NCI-H2107 treated with DMSO at 0.1 percent for 48 hours (cell line): Measurements from ENCODE around the gene ATP10A.
"Not testable (repeated sequence)": the region's sequence is repeated elsewhere in the genome, so short reads cannot be mapped to it uniquely, and the experiment has no call there.

Experiments used
- DNase-seq: peaks from one replicate; lab custom pipeline; 2025; ENCODE audit not compliant: unreplicated experiment; lab: John Stamatoyannopoulos, UW

The ATP10A gene

DNA sequence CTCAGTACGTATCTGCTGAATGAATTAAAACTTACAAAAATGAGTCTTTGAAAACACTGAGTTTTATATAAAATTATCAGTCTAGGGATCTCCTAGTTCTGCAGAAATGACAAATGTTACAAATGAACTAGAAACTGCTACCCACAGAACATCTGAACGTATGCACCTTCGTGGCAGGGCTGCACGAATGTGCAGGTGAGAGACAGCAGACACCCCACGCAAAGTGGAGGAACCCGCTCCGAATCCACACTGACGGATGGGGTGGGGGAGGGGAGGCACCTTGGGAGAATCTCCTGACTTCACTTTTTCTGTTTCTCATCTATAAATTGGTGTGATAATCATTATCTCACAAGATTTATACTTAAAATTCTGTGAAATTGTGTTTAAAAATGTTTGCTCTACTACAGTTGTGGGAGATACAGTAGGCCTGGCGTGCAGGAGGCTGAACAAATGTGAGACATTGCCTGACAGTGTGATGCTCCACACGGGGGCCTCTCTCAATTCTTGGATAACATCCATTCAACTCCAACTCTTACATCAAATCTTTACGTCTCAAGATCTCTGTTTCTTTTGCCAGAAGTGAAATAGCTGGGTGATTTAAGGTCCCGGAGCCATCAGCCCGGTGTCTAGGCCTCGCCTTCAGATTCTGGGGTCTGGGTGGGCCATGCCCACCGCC, 86.9 kb downstream of the ATP10A start:
- no peak for DNase-seq

DNA sequence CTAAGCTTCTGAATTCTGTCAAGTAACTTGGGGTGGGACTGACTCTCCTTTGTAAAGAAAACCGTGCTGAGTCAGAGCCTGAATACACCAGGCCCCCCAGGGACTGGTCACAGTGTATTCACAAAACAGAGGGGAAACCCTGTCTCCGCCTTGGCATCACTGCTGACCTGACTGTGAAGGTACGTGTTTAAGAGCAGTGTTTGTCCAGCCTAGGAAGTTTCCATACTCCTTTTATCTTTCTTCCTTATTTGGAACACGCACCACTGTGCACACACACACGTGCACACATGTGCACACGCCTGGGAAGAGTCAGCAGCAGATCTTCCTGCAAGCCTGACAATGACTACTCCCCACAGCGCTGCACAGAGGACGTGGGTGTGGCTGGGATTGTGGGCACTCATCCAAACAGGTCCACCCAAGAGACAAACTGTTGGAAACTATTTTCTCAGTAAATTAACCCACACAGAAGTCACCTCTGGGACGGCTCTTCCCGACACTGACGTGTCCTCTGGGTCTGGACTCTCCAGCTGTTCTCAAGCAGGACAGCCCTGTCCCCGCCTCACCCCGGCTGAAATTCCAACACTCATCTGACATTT, 87.7 kb downstream of the ATP10A start:
- no peak for DNase-seq

DNA sequence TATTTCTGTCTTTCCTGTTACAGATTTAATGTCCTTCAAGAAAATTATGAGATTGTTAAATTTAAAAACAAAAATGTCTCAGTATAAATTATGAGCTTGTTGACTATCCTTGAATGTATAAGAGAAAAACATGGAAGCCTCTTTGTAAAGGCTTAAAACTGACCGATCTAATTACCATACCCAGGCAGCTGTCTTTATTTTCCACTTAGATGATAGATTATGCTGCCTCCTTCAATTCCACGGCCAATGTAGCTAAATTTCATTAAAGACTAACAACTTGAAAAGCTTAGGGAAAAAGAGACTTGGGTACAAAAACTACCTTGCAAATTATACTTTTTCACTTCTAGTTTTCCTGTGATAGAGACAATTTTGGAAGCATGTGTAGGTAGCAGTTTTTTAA, 88.3 kb downstream of the ATP10A start:
- no peak for DNase-seq

DNA sequence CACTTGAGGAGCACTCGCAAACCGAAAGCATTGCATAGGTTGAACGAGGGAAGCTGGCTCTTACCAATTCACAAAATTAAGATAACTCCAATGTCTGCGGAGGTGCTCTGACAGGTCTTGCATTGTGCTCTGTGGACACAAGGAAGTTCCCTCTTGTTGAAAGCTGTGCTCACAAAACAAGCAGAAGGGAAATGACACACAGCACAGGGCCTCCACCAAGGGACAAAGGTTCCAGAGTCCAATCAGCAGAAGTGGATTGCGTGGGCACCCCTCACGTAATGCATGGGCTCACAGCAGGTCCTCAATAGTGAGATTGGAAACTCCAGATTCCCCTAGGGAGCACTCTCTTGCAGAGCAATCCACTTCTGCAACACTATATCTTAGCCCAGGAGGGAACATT, 89.9 kb downstream of the ATP10A start:
- DNase-seq, result no peak

DNA sequence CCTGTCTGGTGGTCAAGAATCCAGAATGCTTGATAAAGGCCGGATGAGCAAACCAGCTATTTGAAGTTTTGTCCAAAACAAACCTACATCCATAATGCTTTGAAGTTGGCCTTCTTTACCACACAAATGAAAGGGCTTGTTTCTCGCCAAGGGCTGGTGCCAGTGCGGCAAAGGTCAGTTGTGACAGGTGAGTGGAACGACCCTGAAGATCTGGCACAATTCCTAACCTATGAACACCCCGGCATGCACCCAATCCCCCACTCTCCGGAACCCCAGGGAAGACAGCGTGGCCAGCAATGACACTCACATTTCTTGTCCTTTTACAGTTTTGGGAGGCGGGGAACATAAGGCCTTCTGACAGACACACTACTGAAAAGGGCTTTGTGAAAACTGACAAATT, 90.6 kb downstream of the ATP10A start:
- no peak for DNase-seq

DNA sequence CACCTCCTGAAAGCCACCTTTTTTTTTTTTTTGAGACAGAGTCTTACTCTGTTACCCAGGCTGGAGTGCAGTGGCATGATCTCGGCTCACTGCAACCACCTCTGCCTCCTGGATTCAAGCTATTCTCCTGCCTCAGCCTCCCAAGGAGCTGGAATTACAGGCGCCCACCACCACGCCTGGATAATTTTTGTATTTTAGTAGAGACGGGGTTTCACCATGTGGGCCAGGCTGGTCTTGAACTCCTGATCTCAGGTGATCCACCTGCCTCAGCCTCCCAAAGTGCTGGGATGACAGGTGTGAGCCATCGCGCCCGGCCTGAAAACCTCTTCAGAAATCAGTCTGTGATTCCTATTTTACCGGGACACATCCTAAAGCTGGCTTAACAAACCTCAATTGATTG, 91.4 kb downstream of the ATP10A start:
- not testable (repeated sequence) for DNase-seq

DNA sequence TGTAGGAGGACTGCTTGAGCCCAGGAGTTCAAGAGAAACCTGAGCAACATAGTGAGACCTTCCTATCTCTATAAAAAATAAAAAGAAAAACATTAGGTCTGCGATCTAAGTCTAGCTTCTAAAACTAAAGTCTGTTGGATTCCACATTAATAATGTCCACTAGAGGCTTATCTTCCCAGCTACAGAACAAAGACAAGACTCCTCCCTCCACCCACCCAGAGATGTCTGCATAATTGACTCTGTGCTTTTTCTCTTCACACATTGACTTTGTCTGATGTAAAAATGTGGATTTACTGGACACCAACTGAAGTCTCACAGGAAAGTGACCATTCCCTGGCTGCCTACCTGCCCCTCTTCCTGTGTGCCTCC, 91.8 kb downstream of the ATP10A start:
- DNase-seq, result no peak

DNA sequence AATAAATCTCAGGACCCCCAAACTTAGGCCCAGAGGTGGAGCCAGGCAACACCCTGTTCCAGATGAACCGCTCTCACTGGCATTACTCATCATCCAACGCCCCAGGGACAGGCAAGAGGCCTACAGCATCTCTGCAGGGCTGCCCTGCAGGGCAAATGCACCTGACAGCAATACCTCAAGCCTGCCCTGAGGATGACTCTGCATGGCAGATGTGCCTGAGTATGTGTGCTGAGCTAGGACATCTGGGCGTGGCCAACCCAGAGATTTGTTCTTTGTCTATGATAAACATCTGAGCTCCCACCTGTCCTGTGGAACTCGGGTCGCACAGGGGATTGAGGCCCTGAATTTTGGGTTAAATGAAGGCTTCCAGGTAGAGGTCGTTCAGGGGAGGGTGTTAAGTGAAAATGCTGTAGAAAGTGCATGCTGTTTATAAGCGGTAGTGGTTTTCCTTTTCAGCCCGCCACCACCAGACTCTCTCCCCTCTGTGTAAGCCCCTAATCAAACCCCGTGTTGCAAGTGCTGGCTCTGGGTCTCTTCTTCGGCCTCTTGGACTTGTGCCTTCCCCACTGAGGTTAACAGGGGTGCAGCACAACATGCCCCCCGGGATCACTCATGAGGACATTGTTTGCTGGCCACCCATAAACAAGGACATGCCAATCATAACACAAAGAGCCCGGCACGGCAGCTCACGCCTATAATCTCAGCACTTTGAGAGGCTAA, 92.3 kb downstream of the ATP10A start:
- DNase-seq, result no peak

DNA sequence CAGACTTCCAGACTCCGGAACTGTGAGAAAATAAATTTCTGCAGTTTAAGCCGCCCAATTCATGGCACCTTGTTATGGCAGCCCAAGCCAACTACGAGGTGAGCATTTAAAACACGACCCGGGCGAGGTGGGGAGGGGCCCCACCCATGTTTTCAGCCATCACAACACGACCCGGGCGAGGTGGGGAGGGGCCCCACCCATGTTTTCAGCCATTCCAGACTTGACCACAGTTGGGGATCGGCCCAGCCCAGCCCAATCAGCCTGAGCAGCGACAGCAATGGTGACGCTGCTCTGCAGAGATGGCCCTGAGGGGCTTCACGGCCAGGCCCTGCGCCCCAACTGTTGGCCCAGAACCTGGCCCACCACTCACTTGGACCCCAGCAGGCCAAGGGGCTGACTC, 93.1 kb downstream of the ATP10A start:
- no peak for DNase-seq

DNA sequence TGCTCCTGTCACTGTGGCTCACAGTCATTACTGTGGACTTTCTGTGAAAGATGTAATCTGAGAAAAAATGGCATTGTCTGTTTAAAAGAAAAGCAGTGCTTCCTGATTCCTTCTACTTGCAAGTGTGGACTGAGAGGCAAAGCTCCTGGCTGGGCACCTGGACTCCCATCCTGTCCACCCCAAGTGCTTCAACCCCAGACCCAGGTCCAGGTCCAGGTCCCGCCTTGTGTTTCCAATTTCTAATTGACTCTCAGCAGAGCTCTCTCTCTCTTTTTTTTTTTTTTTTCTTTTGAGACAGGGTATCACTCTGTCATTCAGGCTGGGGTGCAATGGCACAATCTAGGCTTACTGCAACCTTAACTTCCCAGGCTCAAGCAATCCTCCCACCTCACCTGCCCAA, 94.9 kb downstream of the ATP10A start:
- DNase-seq, result no peak

DNA sequence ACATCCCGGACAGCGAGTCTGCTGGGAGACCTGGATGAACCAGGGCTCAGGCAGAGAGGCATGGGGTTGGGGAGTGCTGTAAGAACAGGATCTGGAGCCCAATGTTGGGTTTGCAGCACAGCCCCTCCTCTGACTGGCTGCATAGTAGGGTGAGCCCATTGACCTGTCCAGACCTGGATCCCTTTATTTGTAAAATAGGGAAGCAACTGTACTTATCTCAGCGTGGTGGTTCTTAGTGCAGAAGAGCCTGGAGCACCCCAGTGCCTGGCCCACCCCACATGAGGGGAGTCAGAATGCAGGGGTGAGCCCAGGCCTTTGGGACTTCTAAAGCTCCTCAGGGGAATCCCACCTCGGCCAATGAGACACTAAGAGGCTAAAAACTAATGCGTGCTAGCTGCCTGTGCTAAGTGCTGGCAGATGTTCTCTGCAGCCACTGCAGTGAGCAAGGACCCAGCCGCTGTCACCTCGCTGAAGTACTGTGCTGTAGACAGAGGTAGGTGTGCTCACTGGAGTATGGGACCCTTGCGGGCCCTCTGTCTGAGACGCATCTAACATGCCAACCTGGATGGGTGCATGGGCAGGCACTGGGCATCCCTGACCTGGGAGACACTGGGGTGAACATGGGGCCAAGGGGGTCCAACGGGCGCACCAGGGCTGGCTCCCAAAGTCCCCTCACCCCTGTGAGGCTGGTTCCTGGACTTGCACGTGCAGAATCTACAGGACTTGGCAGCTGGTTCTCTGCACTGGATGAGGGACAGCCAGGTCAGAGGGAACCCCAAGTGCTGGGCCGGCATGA, 95.6 kb downstream of the ATP10A start:
- no peak for DNase-seq

DNA sequence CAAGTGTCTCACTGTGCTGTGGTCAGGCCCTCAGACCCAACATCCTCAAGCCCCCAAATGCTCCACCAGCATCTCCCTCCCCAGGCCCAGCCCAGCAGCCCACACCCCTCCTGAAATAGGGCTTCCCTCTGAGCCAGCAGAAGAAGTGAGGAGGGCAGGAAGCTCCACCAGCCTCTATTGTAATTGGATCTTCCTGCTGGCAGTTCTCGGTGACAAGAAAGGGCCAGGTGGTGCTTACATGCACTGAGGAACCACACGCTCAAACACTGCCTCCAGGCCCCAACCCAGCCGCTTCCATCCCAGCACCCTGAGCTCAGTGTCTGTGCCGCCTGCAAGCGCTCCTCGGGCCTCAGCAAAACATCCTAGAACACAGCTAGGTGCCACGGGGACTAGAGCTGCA, 96.7 kb downstream of the ATP10A start:
- no peak for DNase-seq

DNA sequence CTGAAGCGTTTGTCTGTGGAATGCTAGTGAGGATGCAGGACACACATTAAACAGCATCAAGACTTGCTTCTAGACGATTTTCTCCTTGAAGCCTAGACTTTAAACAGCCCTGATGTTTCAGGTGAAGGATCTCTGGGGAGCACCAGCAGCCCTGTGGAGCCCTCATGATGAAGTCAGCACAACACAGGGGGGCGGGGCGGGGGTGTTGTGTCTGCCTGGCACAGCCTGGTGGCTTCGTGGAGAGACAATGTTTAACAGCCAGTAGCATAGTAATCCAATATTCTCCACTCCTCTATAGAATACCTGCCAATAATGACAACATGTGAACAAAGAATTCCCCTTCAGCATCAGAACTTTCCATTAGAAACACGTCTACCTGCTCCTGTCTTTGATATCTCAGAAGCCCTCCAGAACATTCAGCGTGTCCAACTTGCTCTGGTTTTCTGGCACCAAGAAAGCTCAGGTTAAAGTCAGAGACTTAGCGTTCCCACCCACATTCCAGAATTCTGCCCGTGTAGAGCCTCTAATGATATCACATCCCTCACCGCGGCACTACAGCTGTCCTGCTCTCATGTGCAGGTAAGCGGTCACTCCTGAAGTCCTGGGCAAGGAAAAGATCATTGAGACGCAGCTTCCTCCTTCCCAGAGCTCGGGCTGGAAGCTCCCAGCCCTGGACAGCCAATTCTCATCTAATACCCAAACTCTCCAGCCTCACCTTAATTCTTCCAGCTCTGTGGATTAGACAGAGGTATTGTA, 98.0 kb downstream of the ATP10A start:
- DNase-seq, result no peak

DNA sequence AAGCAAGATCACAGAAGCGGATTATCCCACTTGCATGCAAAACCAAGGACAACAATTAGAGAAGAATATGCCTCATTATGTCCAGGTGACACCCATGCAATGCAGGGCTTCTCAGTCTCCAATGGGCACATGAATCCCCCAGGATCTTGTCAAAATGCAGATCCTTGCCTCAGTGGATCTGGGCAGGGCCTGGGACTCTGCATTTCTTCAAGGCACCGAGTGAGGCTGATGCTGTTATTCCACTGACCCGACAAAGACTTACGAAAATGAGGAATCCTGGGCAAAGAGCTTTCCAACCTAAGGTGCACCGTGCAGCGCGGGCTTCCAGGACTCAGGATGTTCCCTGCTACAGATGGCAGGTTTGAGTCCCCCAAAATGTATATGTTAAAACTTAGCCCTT, 99.2 kb downstream of the ATP10A start:
- DNase-seq, result no peak

DNA sequence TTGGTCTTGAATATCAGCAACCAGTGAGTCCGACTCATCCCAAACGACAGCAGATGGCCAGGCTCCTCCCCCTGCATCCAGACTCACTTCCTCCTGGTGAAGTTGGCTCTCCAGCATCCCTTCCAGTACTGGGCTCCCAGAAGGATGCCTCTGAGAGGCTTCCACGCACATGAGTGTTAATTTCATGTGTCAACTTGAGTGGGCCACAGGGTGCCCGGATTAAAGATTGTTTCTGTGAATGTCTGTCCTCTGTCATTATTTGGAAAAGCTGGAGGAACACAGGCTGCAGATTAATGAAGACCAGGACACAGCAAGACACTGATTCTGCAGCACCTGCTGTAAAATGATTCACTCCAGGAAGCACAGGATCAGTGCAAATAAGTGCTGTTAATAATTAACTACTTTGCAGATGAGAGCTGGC, 99.8 kb downstream of the ATP10A start:
- no peak for DNase-seq

DNA sequence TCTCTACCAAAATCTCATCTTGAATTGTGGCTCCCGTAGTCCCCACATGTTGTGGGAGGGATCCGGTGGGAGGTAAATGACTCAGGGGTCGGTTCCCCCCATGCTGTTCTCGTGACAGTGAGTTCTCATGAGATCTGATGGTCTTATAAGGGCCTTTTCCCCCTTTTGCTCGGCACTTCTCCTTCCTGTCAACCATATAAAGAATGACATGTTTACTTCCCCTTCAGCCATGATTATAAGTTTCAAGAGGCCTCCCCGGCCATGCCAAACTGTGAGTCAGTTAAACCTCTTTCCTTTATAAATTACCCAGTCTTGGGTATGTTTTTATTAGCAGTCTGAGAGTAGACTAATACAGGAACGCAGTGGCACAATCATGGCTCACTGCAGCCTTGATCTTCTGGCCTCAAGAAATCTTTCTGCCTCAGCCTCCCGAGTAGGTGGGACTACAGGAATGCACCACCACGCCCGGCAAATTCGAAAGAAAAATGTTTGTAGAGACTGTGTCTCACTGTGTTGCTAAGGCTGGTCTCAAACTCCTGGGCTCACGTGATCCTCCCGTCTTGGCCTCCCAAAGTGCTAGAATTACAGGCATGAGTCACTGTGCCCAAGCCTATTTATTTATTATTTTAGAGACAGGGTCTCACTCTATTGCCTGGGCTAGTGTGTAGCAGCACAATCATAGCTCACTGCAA, 101.0 kb downstream of the ATP10A start:
- no peak for DNase-seq

DNA sequence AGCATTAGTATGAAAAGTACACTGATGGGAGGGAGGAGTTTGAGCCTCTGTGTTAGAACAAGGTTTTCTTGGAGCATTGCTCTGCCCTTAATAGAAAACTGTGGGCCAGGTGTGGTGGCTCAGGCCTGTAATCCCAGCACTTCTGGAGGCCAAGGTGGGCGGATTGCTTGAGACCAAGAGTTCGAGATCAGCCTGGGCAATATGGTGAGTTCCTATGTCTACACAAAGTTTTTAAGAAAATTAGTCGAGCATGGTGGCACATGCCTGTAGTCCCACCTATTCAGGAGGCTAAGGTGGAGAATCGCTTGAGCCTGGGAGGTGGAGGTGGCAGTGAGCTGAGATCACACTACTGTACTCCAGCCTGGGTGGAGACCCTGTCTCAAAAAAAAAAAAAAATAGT, 103.7 kb downstream of the ATP10A start:
- DNase-seq, result no peak

DNA sequence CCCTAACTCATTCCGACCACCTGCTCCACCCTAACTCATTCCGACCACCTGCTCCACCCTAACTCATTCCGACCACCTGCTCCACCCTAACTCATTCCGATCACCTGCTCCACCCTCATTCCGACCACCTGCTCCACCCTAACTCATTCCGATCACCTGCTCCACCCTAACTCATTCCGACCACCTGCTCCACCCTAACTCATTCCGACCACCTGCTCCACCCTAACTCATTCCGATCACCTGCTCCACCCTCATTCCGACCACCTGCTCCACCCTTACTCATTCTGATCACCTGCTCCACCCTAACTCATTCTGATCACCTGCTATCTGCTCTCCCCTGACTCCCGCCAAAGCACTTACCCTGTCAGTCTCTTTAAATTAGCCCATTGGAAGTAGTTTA, 104.5 kb downstream of the ATP10A start:
- not testable (repeated sequence) for DNase-seq

DNA sequence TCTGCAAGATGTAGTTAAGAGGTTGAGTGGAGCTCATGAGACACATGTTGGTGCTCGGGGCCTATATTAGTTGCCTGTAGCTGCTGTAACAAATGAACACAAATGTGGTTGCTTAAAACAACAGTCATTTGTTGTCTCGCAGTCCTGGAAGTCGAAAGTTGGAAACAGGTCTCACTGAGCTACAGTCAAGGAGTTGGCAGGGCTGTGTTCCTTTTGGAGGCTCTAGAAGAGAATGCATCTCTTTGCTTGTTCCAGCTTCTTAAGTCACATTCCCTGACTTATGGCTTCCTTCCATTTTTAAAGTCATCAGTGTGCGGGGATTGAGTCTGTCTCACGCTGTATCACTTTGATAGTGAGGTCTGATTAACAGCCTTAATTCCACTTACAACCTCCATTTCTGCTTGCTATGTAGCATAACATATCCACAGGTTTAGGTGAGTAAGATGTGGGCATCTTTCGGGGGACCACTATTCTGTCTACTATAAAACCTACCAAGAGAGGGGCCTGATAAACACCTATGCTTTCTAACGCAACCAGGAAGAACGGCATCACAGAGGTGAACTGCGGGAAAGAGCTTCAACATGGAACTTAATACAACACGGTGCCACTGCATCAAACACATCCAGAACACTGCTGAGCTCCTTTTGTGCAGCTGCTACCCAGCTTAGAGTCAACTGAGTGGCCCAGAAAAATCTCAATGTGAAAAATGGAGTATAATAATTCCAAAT, 119.4 kb downstream of the ATP10A start:
- no peak for DNase-seq
